HCT116 (cell line): ENCODE measurements around the gene POFUT2. TPM values are rescaled to one million over a fixed set of nuclear protein-coding genes. Genes with fewer than 3 reads are reported as not detected.

Experiments used
- ATAC-seq: fragments of 200-7000 bp; cut with Tn5 transposase; 2 replicates; pipeline ENCODE4 v1.9.1; 2020; ENCODE audit warnings: mild to moderate bottlenecking, moderate library complexity
- BruUV-seq: library from RNA; stranded (reverse); fragments of 400-500 nt; replicated peaks from 2 replicates; lab custom pipeline; 2021; lab: Mats Ljungman, UMichigan
- CTCF ChIA-PET: fragments of 300-600 bp; sonication (Branson Sonifier 250); formaldehyde crosslinking; loops from one replicate; lab custom pipeline; 2021; ENCODE audit warnings: antibody characterized with exemption; lab: Charles Lee
- POLR2A ChIA-PET: fragments of 300-600, 350-600 bp; sonication (Branson Sonifier 250); formaldehyde crosslinking; loops from one replicate; lab custom pipeline; 2021; ENCODE audit warnings: antibody characterized with exemption; lab: Charles Lee
- RAD21 ChIA-PET, 2 experiments: fragments of 300-600 bp; sonication (Branson Sonifier 250); formaldehyde crosslinking; loops; one replicate each; lab custom pipeline; 2023; ENCODE audit warnings: low total read pairs in 2 of 2; ENCODE audit not compliant: uncharacterized antibody in 2 of 2, unreplicated experiment in 2 of 2, low non-redundant PET in 1 of 2; lab: Charles Lee
- DNase-seq: peaks from one replicate; pipeline ENCODE4 v3.0.0-alpha.2; 2010; ENCODE audit warnings: low read depth, low spot score
- H2AFZ ChIP-seq: fragments of 200-600 bp; shearing (Covaris generic), sonication (generic); 2 replicates; pipeline ENCODE4 v1.6.1; 2017; ENCODE audit warnings: low read depth, mixed run types, mixed read lengths, antibody characterized with exemption, low read length; ENCODE audit not compliant: poor library complexity, severe bottlenecking
- H3K27ac ChIP-seq: 2 replicates; pipeline ENCODE4 v1.5.1; 2012; ENCODE audit warnings: low read depth, low read length
- H3K27me3 ChIP-seq: fragments of 200-600 bp; sonication (generic); 2 replicates; pipeline ENCODE4 v1.6.1; 2016; ENCODE audit warnings: mixed run types, low read length, mixed read lengths; ENCODE audit not compliant: insufficient read depth
- H3K36me3 ChIP-seq, 2 experiments: fragments of 200-500 bp in 1 of 2; fragments of 200-600 bp in 1 of 2; sonication (Bioruptor generic) in 1 of 2; sonication (generic) in 1 of 2; 2 replicates each; pipeline versions ENCODE4 v1.5.1 to v1.6.1; 2014 to 2016; ENCODE audit warnings: low read length in 2 of 2, inconsistent platforms in 1 of 2, mixed read lengths in 1 of 2, mixed run types in 1 of 2; ENCODE audit not compliant: insufficient read depth in 2 of 2, control insufficient read depth in 1 of 2
- H3K4me1 ChIP-seq, 2 experiments: fragments of 200-600 bp in 1 of 2; sonication (generic) in 1 of 2; 2 replicates each; pipeline versions ENCODE4 v1.5.1 to v1.6.1; 2012 to 2017; ENCODE audit warnings: low read length in 2 of 2, inconsistent platforms in 1 of 2, mild to moderate bottlenecking in 1 of 2, mixed read lengths in 1 of 2, mixed run types in 1 of 2, moderate library complexity in 1 of 2; ENCODE audit not compliant: insufficient read depth in 2 of 2, control insufficient read depth in 1 of 2
- H3K4me2 ChIP-seq: fragments of 200-600 bp; sonication (generic); 2 replicates; pipeline ENCODE4 v1.6.1; 2017; ENCODE audit warnings: mixed run types, low read length, mixed read lengths
- H3K4me3 ChIP-seq, 2 experiments: fragments of 200-600 bp in 1 of 2; sonication (generic) in 1 of 2; replicated peaks in 1 of 2; 2 replicates each; pipeline ENCODE4 v1.5.1; 2011 to 2016; ENCODE audit warnings: low read length in 2 of 2, control low read depth in 1 of 2, low read depth in 1 of 2, mild to moderate bottlenecking in 1 of 2, mixed read lengths in 1 of 2, mixed run types in 1 of 2
- H3K79me2 ChIP-seq: fragments of 200-600 bp; sonication (generic); 2 replicates; pipeline ENCODE4 v1.6.1; 2017; ENCODE audit warnings: mild to moderate bottlenecking, mixed run types, low read length, moderate library complexity, mixed read lengths; ENCODE audit not compliant: insufficient read depth
- H3K9ac ChIP-seq: fragments of 200-600 bp; sonication (generic); 2 replicates; pipeline ENCODE4 v1.6.1; 2016; ENCODE audit warnings: low read length, mixed read lengths
- H3K9me2 ChIP-seq: fragments of 200-600 bp; sonication (generic), shearing (Covaris generic); 2 replicates; pipeline ENCODE4 v1.6.1; 2017; ENCODE audit warnings: mixed run types, mild to moderate bottlenecking, moderate library complexity; ENCODE audit not compliant: insufficient read depth
- H3K9me3 ChIP-seq, 2 experiments: fragments of 200-500 bp in 1 of 2; fragments of 200-600 bp in 1 of 2; sonication (Bioruptor generic) in 1 of 2; sonication (generic) in 1 of 2; 2 replicates each; pipeline ENCODE4 v1.6.1; 2014 to 2017; ENCODE audit warnings: low read length in 2 of 2, mixed read lengths in 2 of 2, inconsistent platforms in 1 of 2, low read depth in 1 of 2, mild to moderate bottlenecking in 1 of 2, mixed run types in 1 of 2, moderate library complexity in 1 of 2; ENCODE audit not compliant: control insufficient read depth in 1 of 2, insufficient read depth in 1 of 2
- H4K20me1 ChIP-seq: fragments of 200-600 bp; sonication (generic), shearing (Covaris generic); 2 replicates; pipeline ENCODE4 v1.6.1; 2017; ENCODE audit warnings: mixed run types, mild to moderate bottlenecking, moderate library complexity; ENCODE audit not compliant: insufficient read depth
- CBX3 ChIP-seq: IDR thresholded peaks from 2 replicates; pipeline ENCODE4 v1.6.1; 2012; ENCODE audit warnings: low read depth
- CEBPB ChIP-seq: IDR thresholded peaks from 2 replicates; pipeline ENCODE4 v1.6.1; 2012; ENCODE audit warnings: low read depth
- CTCF ChIP-seq, 3 experiments: fragments of 200-600 bp in 1 of 3; sonication (generic) in 1 of 3; IDR thresholded peaks in 2 of 3; conservative IDR thresholded peaks in 1 of 3; 2 replicates each; pipeline ENCODE4 v1.5.1; 2012 to 2017; ENCODE audit warnings: low read depth in 2 of 3, low read length in 2 of 3, antibody characterized with exemption in 1 of 3, borderline replicate concordance in 1 of 3, control low read depth in 1 of 3, mild to moderate bottlenecking in 1 of 3, mixed read lengths in 1 of 3, mixed run types in 1 of 3, moderate library complexity in 1 of 3; ENCODE audit not compliant: insufficient read depth in 1 of 3
- EGR1 ChIP-seq: IDR thresholded peaks from 2 replicates; pipeline ENCODE4 v1.6.1; 2012; ENCODE audit warnings: low read depth
- EZH2 ChIP-seq: fragments of 200-600 bp; sonication (generic); IDR thresholded peaks from 2 replicates; pipeline ENCODE4 v1.6.1; 2017; ENCODE audit warnings: antibody characterized with exemption, mixed run types
- EZH2phosphoT487 ChIP-seq: fragments of 200-600 bp; IDR thresholded peaks from 2 replicates; pipeline ENCODE4 v1.6.1; 2018; ENCODE audit warnings: antibody characterized with exemption, borderline replicate concordance
- JUND ChIP-seq: IDR thresholded peaks from 2 replicates; pipeline ENCODE4 v1.6.1; 2012
- POLR2A ChIP-seq: IDR thresholded peaks from 2 replicates; pipeline ENCODE4 v1.7.0; 2011; ENCODE audit warnings: borderline replicate concordance; ENCODE audit not compliant: insufficient read depth, insufficient read length; ENCODE audit errors: extremely low read depth
- RAD21 ChIP-seq: IDR thresholded peaks from 2 replicates; pipeline ENCODE4 v1.6.1; 2012; ENCODE audit warnings: low read depth, mild to moderate bottlenecking
- SP1 ChIP-seq: IDR thresholded peaks from 2 replicates; pipeline ENCODE4 v1.6.1; 2012; ENCODE audit warnings: low read depth
- TCF7L2 ChIP-seq: IDR thresholded peaks from 2 replicates; pipeline ENCODE4 v1.7.0; 2011; ENCODE audit warnings: borderline replicate concordance, inconsistent platforms; ENCODE audit not compliant: insufficient read depth, insufficient read length; ENCODE audit errors: extremely low read depth
- ZNF274 ChIP-seq: fragments of 200-500 bp; sonication (Bioruptor generic); IDR thresholded peaks from 2 replicates; pipeline ENCODE4 v1.6.1; 2014; ENCODE audit warnings: mild to moderate bottlenecking, low read depth, low read length, inconsistent platforms
- intact Hi-C: fragments of 100-400 bp; cut with micrococcal nuclease; formaldehyde crosslinking; loops from 2 replicates; pipeline ENCODE4 v1.10.0; 2022
- total RNA-seq: library from RNA; stranded (reverse); gene quantifications from one replicate; pipeline ENCODE4 v1.2.1, GENCODE V29; 2021; ENCODE audit not compliant: unreplicated experiment

The POFUT2 gene
- total RNA-seq, 1 experiment from 2014 or later: 20.5 TPM

GRCh38 chr21:45299864-45300785, 12.4 kb upstream of the POFUT2 start:
- POLR2A ChIA-PET: no interaction called here
- no peak overlapping the region for H3K27ac ChIP-seq
- no TSS peak for BruUV-seq
- H3K9ac ChIP-seq: no peak overlapping the region
- TF ChIP-seq JUND (no peak), RAD21 (no peak), EGR1 (no peak), TCF7L2 (no peak), POLR2A (no peak), EZH2 (no peak), SP1 (no peak), CEBPB (no peak), CBX3 (no peak)
- RAD21 ChIA-PET: no interaction called here
- no peaks in the 10 kb centered on the region for H3K4me1 ChIP-seq
- CTCF ChIA-PET: no interaction called here
- H3K27me3 ChIP-seq: no peaks in the 10 kb centered on the region
- DNase-seq (no peak), ATAC-seq (no peak)
- no peak overlapping the region for H2AFZ ChIP-seq
- H3K9me3 ChIP-seq: no peaks in the 10 kb centered on the region
- no peak overlapping the region for H3K4me3 ChIP-seq
- H4K20me1 ChIP-seq: no peaks in the 10 kb centered on the region
- no peaks in the 10 kb centered on the region for H3K9me2 ChIP-seq
- no peaks in the 10 kb centered on the region for H3K79me2 ChIP-seq
- no peaks in the 10 kb centered on the region for H3K36me3 ChIP-seq
- intact Hi-C loops: no loop called here
- H3K4me2 ChIP-seq: no peak overlapping the region

- ChIA-PET RAD21 (no interaction called here), POLR2A (no interaction called here), CTCF (interaction anchor here (1.2 to 1.4 kb wide), 2 partner anchors 10 to 12 kb away, joined by 3 to 4 read pairs; partner anchors contain the start of gene POFUT2)
- H2AFZ ChIP-seq: no peak overlapping the region
- H3K36me3 ChIP-seq: no peaks in the 10 kb centered on the region
- no peak overlapping the region for H3K4me2 ChIP-seq
- no TSS peak for BruUV-seq
- no peaks in the 10 kb centered on the region for H3K9me2 ChIP-seq
- TF ChIP-seq CTCF (IDR thresholded peaks at IDR 0.05 in 2 of 3, conservative IDR thresholded peaks at IDR 0.05 in 1 of 3; ENCODE audit: borderline replicate concordance in 1 of 3, insufficient read depth in 1 of 3, low read depth in 2 of 3, low read length in 2 of 3) (no peak), ZNF274 (no peak), EZH2phosphoT487 (no peak), TCF7L2 (no peak), POLR2A (no peak), EGR1 (no peak)
- intact Hi-C loops: no loop called here
- no peaks in the 10 kb centered on the region for H3K9me3 ChIP-seq
- no peaks in the 10 kb centered on the region for H4K20me1 ChIP-seq
- no peaks in the 10 kb centered on the region for H3K79me2 ChIP-seq
- H3K4me3 ChIP-seq: no peak overlapping the region
- DNase-seq (no peak), ATAC-seq (no peak)
- H3K4me1 ChIP-seq: no peaks in the 10 kb centered on the region
- H3K27ac ChIP-seq: no peak overlapping the region
- H3K27me3 ChIP-seq: no peaks in the 10 kb centered on the region
- H3K9ac ChIP-seq: no peak overlapping the region
Measured at GRCh38 chr21:45299026-45299863, 11.6 kb upstream of the POFUT2 start.
